Activated CD8-positive, alpha-beta memory T cell treated with anti-CD3 and anti-CD28 coated beads for 36 hours (primary cell): ENCODE measurements around the gene HIPK2. TPM values are rescaled to one million over a fixed set of nuclear protein-coding genes. Genes with fewer than 3 reads are reported as not detected.

Source experiments
- CTCF ChIA-PET: fragments of 350-600 bp; sonication (Branson Sonifier 250); formaldehyde crosslinking; loops from one replicate; lab custom pipeline; 2021; ENCODE audit warnings: antibody characterized with exemption; lab: Charles Lee
- POLR2A ChIA-PET: fragments of 350-600 bp; sonication (Branson Sonifier 250); formaldehyde crosslinking; loops from one replicate; lab custom pipeline; 2021; ENCODE audit warnings: antibody characterized with exemption; lab: Charles Lee
- total RNA-seq, 2 experiments: library from RNA; stranded (reverse); gene quantifications; one replicate each; pipeline ENCODE4 v1.2.3, GENCODE V29; 2021

Gene HIPK2
- total RNA-seq, 2 experiments from 2014 or later, result 18.7 to 19.9 TPM

- CTCF ChIA-PET, result interaction anchor here (1.1 kb wide), 1 partner anchor 271 kb away, joined by 3 read pairs; no protein-coding TSS in a partner anchor
- POLR2A ChIA-PET, result no interaction called here
These were observed 108.4 kb downstream of the HIPK2 start for GRCh38 chr7:139669106-139670061.

DNA sequence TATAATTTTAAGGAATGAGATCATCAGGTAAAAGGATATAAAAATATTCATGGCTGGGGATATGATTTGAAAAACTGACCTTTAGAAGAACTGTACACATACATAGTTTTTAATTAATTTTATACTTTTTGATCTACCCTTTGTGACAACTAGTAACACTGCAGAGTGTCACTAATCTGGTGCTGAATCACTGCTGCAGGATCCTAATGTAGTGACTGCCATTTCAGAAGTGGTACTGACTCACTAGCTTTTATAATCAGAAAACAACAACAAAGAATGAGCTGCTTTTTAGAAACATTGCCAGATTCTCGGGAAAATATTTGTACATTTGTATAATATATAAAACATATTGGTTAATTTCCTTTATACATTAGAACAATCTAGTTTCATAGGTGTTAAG lies 110.4 kb downstream of the HIPK2 start:
- ChIA-PET POLR2A (no interaction called here), CTCF (no interaction called here)

DNA sequence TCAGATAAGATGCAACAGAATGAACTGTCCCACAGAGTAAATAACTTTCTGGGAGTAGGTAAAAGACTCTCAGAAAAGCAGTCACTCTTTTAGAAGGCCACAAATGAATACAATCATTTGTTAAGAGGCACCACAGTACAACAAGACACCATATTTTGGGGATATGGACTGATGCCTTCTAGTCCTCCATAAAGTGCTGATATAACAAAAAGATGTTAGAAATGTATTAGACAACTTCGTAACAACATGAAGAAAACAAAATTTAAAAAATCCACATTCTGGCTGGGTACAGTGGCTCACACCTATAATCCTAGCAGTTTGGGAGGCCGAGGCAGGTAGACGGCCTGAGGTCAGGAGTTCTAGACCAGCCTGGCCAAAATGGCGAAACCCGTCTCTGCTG lies 111.3 kb downstream of the HIPK2 start:
- ChIA-PET POLR2A (no interaction called here), CTCF (no interaction called here)

DNA sequence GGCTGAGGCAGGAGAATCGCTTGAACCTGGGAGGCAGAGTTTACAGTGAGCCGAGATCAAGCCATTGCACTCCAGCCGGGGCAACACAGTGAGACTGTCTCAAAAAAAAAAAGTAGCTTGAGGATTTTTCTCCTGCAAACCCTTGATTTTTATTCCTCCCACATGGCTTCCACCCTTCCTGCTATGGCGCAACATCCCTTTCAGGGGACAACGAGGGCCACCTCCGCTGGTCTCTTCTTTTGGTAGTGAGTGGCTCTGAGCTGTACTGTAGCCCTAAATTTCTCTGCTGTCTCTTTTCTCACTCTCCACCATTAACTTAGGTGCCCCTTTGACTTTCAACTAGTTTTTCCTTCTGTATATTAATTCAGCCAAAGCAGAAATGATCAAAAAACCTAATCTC lies 113.4 kb downstream of the HIPK2 start:
- POLR2A ChIA-PET, result no interaction called here
- CTCF ChIA-PET, result interaction anchor here (0.9 kb wide), 1 partner anchor 18 kb away, joined by 5 read pairs; no protein-coding TSS in a partner anchor

DNA sequence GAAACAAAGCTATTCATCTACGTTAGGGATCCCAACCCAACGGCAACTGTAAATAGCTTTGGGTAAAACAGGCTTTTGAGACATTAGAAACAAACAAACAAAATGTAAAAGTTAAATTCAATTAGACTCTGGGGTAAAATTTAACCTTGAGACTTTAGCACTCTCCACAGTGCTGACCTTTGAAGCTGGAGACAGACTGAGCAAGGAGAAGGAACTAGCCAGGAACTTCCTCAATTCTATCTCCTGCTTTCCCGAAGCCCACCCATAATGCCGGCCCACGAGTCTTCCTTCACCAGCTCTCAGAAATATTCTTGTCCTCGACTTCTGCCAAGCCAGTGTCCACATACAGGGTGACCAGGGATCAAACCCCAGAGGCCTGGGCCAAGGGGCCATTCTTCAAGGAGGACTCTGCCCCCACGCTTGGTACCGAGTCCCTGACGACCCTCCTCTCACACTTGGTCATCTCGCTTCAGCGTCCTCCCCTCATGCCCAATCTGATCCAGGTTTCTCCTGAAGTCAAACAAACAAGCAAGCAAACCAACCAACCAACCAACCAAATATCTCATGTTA lies 114.1 kb downstream of the HIPK2 start:
- POLR2A ChIA-PET, result no interaction called here
- CTCF ChIA-PET, result no interaction called here

DNA sequence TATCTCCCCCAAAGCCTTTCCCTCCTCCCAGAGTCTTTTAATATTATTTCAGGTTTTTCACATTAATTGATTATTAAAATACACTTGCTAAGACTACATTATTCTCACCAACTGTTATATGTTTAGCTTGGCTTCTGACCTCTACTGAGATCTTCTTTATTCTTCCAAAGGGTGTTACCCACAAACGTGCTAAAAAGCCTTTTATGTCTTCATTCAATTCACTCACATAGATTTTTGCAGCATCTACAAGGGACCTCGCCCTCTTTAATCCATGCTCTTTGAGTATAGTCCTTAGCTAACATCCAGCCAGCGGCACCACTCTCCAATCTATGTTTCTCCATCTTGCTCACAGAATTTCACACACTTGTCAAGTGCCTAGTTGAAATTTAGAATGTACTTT lies 115.9 kb downstream of the HIPK2 start:
- CTCF ChIA-PET, result interaction anchor here (1.0 to 1.2 kb wide), 2 partner anchors 15 to 109 kb away, joined by 3 read pairs; no protein-coding TSS in a partner anchor
- POLR2A ChIA-PET, result no interaction called here

GRCh38 chr7:139661043-139661440 lies 116.8 kb downstream of the HIPK2 start:
- POLR2A ChIA-PET, result no interaction called here
- CTCF ChIA-PET, result no interaction called here

GRCh38 chr7:139660317-139661042 lies 117.3 kb downstream of the HIPK2 start:
- POLR2A ChIA-PET, result no interaction called here
- CTCF ChIA-PET, result no interaction called here

DNA sequence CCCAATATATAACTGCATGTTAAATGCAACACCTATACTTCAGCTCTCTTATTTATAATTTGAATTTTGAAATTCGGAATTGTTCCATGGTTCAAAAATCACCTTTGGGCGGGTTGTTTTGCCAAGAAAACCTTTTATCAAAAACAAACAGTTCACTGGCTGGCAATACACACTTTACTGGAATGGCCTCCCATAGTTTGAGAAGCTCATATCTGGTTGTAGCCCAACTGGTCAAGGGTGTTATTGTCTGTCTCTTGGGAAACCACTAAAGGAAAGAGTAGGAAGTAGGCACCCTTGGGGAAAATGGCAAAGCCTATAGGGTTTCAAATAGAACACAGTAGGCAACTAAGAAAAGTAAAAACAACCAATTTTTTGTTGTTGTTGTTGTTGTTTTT lies 117.9 kb downstream of the HIPK2 start:
- POLR2A ChIA-PET, result no interaction called here
- CTCF ChIA-PET, result no interaction called here

GRCh38 chr7:139658908-139659675 lies 118.7 kb downstream of the HIPK2 start:
- ChIA-PET CTCF (interaction anchor here (0.6 kb wide), 1 partner anchor 13 kb away, joined by 3 read pairs; no protein-coding TSS in a partner anchor), POLR2A (no interaction called here)

DNA sequence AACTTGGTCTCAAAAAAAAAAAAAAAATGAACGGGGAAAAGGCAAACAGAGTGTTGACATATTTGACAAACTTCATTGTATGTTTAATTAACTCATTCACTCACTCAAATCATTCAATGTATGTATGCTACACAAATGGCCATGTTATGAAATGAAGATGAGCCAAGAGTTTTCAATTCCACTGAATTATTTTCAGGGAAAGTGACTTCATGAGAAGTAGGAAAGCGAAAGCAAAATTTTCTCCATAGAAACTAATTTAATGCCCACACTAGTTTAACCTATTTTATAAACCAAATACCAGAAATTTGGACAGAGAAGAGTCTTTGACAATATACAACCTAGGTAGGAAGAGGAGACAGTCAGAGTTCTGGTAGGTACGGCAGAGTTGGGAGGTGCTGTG lies 119.5 kb downstream of the HIPK2 start:
- POLR2A ChIA-PET, result no interaction called here
- CTCF ChIA-PET, result no interaction called here

DNA sequence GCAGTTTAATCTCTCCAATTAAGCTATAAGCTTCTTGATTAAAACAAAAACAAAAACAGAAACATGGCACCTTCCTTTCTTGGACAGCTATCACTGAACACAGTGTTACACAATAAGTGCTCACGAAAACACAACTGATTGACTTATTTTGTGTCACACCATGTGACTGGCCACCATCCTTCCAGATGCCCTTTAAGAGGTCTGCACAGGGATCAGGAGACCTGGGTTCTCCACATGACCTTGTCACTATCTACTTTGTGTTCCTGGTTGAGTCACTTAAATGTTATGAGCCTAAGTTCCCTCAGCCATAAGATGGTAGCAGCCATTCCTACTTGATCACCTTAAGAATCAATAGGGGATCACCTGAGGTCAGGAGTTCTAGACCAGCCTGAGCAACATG lies 120.1 kb downstream of the HIPK2 start:
- ChIA-PET CTCF (no interaction called here), POLR2A (no interaction called here)

DNA sequence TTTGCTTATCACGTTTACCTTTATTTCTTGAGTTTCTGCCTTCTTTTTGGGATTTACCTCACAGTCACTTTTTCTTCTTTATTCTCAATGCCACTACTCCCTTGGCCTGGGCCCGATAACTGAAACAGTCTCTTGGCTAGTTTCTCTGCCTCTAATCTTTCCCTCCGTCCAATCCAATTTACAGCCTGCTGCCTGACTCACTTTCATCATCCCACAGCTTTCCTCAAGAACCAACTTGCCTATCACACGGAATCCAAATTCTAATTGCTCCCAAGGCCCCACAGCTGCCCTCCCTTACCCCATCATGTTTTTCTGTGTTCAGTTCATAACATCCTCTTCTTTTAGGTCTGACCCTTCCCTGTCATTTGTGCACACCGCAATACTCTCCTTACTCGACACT lies 121.4 kb downstream of the HIPK2 start:
- ChIA-PET POLR2A (no interaction called here), CTCF (no interaction called here)

- ChIA-PET CTCF (interaction anchor here (1.3 kb wide), 1 partner anchor 9 kb away, joined by 4 read pairs; no protein-coding TSS in a partner anchor), POLR2A (no interaction called here)
These were observed 122.5 kb downstream of the HIPK2 start for GRCh38 chr7:139655305-139655704.

DNA sequence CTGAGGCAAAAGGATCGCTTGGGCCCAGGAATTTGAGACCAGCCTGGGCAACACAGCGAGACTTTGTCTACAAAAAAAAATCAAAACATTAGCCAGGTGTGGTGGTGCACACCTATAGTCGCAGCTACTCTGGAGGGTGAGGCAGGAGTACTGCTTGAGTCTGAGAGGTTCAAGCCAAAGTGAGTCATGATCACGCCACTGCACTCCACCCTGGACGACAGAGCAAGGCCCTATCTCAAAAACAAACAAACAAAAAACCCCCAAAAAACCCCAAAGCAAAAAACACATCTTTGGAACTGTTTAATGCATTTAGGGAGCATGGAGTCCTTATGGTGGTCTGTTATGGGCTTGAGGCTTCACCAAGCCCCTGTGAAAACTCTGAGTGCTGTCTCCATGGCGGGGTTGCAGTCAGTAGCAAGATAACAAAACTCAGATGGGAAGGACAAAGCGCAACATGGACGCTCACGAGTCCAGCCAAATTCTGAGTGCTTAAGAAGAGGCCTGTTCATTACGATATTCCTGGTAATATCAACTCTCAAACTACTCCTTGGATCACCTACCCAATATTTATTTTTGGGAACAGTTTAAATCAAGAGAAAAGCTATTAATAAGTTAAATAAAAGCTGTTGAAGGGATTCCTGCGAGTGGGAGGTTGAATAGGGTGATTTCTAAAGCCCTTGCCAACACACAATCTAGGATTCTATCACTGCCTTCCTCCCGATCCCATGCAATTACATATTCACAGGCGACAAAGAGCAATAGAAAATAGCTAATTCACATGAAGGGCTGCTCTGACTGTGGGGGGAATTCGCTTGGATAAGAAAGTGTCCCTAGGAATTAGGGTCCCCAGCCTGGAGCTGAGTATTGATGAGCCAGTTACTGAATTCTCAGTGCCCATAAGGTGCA lies 123.3 kb downstream of the HIPK2 start:
- ChIA-PET CTCF (interaction anchor here (0.7 to 1.3 kb wide), 2 partner anchors 9 to 36 kb away, joined by 3 to 4 read pairs; no protein-coding TSS in a partner anchor), POLR2A (no interaction called here)

- POLR2A ChIA-PET, result no interaction called here
These were observed 125.9 kb downstream of the HIPK2 start for GRCh38 chr7:139651914-139652313.

GRCh38 chr7:139651308-139651707 lies 126.5 kb downstream of the HIPK2 start:
- ChIA-PET CTCF (no interaction called here), POLR2A (no interaction called here)

More at GRCh38 chr7:139651914-139652313, 125.9 kb downstream of the HIPK2 start:
- CTCF ChIA-PET, result no interaction called here

DNA sequence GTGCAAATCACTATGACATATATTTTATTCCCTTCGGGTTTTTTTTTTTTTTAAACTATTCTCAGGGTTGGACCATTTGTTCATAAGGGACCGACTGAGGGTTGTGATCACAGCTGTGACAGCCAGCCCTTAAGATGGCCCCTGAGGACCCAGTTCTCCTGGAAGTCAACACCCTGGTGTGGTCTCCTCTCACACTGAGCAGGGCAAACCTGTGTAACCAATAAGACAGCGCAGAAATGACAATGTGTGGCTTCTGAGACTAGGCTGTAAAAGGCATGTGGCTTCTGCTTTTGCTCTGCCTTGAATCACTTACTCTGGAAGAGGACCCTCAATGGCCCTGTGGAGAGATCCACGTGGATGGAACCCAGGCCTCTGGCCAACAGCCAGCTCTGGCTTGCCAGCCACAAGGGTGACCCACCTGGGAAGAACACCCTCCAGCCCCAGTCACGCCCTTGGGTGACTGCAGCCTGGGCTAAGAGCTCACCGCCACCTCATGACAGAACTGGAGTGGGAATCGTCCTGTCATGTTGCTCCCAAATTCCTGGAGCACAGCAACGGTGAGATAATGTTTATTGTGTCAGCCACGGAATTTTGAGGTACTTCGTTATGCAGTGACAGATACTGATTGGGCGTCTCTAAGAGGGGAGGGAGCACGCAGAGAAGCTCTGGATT lies 127.2 kb downstream of the HIPK2 start:
- ChIA-PET POLR2A (no interaction called here), CTCF (no interaction called here)
